Bronchial epithelial cell (primary cell): Measurements from ENCODE around the gene TAF1B. TPM values are rescaled to one million over a fixed set of nuclear protein-coding genes. Genes with fewer than 3 reads are reported as not detected.

Experiments
- DNase-seq: peaks from one replicate; pipeline ENCODE4 v3.0.0-alpha.2; 2010; ENCODE audit warnings: low read depth
- FAIRE-seq: peaks from 2 replicates; lab custom pipeline; 2011; peaks lifted over from hg19 to GRCh38; lab: Jason Lieb, UNC
- H3K27me3 ChIP-seq: 2 replicates; pipeline ENCODE4 v1.5.1; 2011; ENCODE audit warnings: low read length; ENCODE audit not compliant: control insufficient read depth, insufficient read depth
- H3K36me3 ChIP-seq: 2 replicates; pipeline ENCODE4 v1.5.1; 2011; ENCODE audit warnings: low read length; ENCODE audit not compliant: control insufficient read depth, insufficient read depth
- H3K4me3 ChIP-seq: 2 replicates; pipeline ENCODE4 v1.5.1; 2011; ENCODE audit warnings: mild to moderate bottlenecking, low read depth, low read length, control low read depth
- total RNA-seq: library from RNA; depleted of rRNA; stranded (reverse); fragments of >200 nt; gene quantifications from 2 replicates; pipeline ENCODE4 v1.2.1, GENCODE V29; 2014
- TF ChIP-seq, protein P1 (sequence below): IDR thresholded peaks from 2 replicates; pipeline ENCODE4 v1.5.1; 2011; ENCODE audit warnings: mild to moderate bottlenecking, moderate library complexity, low read length, control low read depth, inconsistent platforms; ENCODE audit not compliant: insufficient read depth, severe bottlenecking

TAF1B gene
- total RNA-seq, 1 donor from 2014 or later, result 28.7 TPM

DNA sequence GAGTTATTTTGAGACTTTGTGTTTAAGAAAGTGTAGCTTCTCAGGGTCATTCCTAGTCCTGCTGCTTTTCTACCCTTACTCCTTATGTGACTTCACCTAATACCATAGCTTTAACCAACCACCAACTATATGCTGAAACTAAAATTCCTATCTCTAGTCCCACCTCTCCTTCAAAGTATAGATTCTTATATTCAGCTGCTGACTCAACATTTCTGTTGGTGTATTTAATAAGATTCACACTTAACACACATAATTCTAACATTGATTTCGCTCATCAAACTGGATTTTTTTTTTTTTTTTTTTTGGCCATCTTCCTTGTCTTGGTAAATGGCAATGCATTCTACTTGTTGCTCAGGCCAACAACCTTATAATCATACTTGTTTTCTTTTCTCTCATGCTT, 30.1 kb downstream of the TAF1B start:
- TF ChIP-seq, protein P1, sequence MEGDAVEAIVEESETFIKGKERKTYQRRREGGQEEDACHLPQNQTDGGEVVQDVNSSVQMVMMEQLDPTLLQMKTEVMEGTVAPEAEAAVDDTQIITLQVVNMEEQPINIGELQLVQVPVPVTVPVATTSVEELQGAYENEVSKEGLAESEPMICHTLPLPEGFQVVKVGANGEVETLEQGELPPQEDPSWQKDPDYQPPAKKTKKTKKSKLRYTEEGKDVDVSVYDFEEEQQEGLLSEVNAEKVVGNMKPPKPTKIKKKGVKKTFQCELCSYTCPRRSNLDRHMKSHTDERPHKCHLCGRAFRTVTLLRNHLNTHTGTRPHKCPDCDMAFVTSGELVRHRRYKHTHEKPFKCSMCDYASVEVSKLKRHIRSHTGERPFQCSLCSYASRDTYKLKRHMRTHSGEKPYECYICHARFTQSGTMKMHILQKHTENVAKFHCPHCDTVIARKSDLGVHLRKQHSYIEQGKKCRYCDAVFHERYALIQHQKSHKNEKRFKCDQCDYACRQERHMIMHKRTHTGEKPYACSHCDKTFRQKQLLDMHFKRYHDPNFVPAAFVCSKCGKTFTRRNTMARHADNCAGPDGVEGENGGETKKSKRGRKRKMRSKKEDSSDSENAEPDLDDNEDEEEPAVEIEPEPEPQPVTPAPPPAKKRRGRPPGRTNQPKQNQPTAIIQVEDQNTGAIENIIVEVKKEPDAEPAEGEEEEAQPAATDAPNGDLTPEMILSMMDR, result no peak
- Histone ChIP-seq H3K4me3 (no peak overlapping the region), H3K36me3 (peaks cover 5% of the 10 kb centered on the region), H3K27me3 (no peaks in the 10 kb centered on the region)
- DNase-seq (no peak), FAIRE-seq (no peak)

- FAIRE-seq (no peak), DNase-seq (peak; percentile 75)
- H3K4me3 ChIP-seq, result no peak overlapping the region
- peaks cover 5% of the 10 kb centered on the region for H3K36me3 ChIP-seq
- H3K27me3 ChIP-seq, result no peaks in the 10 kb centered on the region
- TF ChIP-seq, protein P1, result no peak
Measured at GRCh38 chr2:9877026-9877425, 33.8 kb downstream of the TAF1B start.

DNA sequence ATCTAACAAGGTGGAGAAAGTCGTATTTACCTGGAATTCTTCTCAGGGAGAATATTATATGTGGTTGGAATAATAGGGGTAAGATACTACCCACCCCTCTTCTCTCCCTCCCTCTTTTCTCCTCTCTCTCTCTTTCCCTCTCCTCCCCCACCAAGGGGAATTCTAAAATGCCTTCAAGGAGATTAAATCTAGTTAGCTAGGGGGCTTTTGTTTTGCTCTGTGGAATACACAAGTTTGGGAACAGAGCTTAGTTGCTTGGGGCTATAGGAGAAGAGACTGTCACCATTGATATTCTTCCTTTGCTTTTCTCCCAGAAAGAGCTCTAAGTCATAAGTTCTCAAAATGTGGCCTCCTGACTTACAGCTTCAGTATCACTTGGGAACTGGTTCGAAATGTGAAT, 34.5 kb downstream of the TAF1B start:
- TF ChIP-seq, protein P1, result no peak
- H3K4me3 ChIP-seq, result no peak overlapping the region
- peaks cover 4% of the 10 kb centered on the region for H3K36me3 ChIP-seq
- no peaks in the 10 kb centered on the region for H3K27me3 ChIP-seq
- FAIRE-seq (no peak), DNase-seq (no peak)

DNA sequence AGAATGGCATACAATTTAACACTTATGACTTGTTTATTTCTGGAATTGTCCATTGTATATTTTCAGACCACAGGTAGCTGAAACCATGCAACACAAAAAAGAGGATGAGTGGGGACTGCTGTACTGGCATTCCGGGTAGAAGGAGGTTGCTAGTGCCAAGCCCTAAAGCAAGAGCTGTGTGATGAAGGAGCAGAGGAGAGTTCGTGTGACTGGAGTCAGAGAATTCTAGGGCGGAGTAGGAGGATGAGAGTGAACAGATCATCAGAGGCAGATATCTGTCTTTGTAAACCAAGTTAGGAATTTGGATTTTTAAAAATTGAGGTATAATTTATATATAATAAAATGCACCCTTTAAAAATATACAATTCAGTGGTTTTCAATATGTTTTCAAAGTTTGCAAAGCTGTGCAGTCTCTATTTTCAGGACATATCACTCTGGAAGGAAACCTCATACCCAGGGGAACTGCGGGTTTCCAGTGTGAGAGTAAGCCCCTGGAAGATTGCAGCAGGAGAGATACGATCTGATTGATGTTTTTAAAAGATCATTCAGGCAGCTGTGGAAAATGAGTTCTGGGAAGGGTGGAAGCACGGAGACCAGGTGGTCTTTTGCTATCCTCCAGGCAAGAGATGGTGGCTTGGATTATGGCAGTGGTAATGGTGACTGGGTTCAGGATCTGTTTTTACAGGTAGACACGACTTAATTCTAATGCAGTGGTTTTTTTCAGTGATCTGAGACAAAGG, 36.4 kb downstream of the TAF1B start:
- TF ChIP-seq, protein P1, result no peak
- Histone ChIP-seq H3K27me3 (no peaks in the 10 kb centered on the region), H3K4me3 (no peak overlapping the region), H3K36me3 (peaks cover 4% of the 10 kb centered on the region)
- FAIRE-seq, result no peak
- no peak for DNase-seq

DNA sequence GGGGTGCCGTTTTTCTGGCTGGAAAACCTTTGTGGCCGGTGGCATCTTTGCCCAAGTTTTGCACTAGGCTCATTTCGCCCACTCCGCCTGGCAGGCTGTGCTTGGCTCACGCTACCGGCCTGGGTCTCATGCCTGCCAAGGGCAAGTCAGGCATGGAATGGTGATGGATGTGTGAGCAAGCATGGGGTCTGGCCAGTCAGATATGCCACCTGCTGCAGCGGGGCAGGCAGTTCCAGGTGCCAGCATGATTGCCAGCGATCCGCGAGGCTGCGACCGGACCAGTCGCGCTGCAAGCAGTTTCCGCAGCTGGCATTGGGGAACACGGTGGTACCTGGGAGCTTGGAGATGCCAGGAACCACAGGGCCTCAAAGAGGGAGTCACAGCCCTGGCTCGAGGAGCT, 40.6 kb downstream of the TAF1B start:
- no peaks in the 10 kb centered on the region for H3K27me3 ChIP-seq
- peaks cover 4% of the 10 kb centered on the region for H3K36me3 ChIP-seq
- no peak for FAIRE-seq
- no peak overlapping the region for H3K4me3 ChIP-seq
- no peak for DNase-seq
- TF ChIP-seq, protein P1, result no peak

DNA sequence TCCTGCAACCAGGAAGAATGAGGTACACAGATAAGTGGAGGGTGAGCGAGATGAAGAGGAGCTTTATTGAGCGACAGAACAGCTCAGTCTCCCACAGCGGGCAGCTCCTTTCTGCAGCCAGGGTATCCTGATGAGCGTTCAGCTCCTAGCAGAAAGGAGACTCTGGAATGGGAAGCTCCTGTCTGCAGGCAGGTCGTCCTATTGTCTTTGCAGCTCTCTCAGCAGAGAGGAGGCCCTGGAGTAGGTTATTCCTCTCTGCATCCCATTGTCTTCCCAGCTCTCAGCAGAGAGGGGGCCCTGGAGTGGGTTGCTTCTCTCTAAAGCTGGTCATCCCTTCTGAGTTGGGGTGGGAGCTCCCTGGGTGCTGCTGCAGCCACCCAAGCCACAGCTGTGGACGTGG, 41.2 kb downstream of the TAF1B start:
- TF ChIP-seq, protein P1, result no peak
- Histone ChIP-seq H3K27me3 (no peaks in the 10 kb centered on the region), H3K4me3 (no peak overlapping the region), H3K36me3 (peaks cover 4% of the 10 kb centered on the region)
- no peak for FAIRE-seq
- DNase-seq, result no peak
